MM.1S (cell line): ENCODE measurements around the gene TBC1D5.

ENCODE experiments used
- EZH2 ChIP-seq: fragments of 300-600 bp; sonication (generic); optimal IDR thresholded peaks from 2 replicates; pipeline ENCODE3; 2017; ENCODE audit warnings: low read depth, mild to moderate bottlenecking, antibody characterized with exemption, low read length, mixed read lengths
- EZH2phosphoT487 ChIP-seq: fragments of 300-600 bp; sonication (generic); IDR thresholded peaks from 2 replicates; pipeline ENCODE4 v1.6.1; 2018; ENCODE audit warnings: antibody characterized with exemption, low read length
- TF ChIP-seq, protein P1 (sequence below): fragments of 300-600 bp; sonication (generic); IDR thresholded peaks from 2 replicates; pipeline ENCODE4 v1.5.1; 2016; ENCODE audit warnings: antibody characterized with exemption, low read length, mixed read lengths

DNA sequence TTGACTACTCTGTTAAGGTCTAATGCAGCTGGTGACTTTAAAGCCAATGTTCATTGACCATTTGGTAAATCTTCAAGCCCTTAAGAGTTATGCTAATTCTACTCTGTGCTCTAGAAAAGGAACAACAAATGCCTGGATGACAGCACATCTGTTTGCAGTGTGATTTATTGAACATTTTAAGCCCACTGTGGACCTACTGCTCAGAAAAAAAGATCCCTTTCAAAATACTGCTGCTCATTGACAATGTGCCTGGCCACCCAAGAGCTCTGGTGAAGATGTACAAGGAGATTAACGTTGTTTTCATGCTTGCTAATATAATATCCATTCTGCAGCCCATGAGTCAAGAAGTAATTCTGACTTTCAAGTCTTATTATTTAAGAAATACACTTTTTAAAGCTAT lies 110.8 kb downstream of the TBC1D5 start:
- TF ChIP-seq, protein P1, sequence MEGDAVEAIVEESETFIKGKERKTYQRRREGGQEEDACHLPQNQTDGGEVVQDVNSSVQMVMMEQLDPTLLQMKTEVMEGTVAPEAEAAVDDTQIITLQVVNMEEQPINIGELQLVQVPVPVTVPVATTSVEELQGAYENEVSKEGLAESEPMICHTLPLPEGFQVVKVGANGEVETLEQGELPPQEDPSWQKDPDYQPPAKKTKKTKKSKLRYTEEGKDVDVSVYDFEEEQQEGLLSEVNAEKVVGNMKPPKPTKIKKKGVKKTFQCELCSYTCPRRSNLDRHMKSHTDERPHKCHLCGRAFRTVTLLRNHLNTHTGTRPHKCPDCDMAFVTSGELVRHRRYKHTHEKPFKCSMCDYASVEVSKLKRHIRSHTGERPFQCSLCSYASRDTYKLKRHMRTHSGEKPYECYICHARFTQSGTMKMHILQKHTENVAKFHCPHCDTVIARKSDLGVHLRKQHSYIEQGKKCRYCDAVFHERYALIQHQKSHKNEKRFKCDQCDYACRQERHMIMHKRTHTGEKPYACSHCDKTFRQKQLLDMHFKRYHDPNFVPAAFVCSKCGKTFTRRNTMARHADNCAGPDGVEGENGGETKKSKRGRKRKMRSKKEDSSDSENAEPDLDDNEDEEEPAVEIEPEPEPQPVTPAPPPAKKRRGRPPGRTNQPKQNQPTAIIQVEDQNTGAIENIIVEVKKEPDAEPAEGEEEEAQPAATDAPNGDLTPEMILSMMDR = no peak
- no peak for TF ChIP-seq EZH2
- no peak for TF ChIP-seq EZH2phosphoT487
